A673 (cell line): ENCODE data around the gene EFHC2.

Source experiments
- CTCF ChIP-seq: fragments of 300-800, 200-600 bp; sonication (generic); conservative IDR thresholded peaks from 2 replicates; pipeline ENCODE4 v1.5.1; 2017; ENCODE audit warnings: low read depth, mild to moderate bottlenecking, antibody characterized with exemption, low read length, moderate library complexity, mixed read lengths
- EZH2 ChIP-seq: fragments of 200-600 bp; sonication (generic); IDR thresholded peaks from 2 replicates; pipeline ENCODE4 v1.6.1; 2017; ENCODE audit warnings: borderline replicate concordance, low read depth, mild to moderate bottlenecking, mixed read lengths, antibody characterized with exemption, low read length; ENCODE audit not compliant: poor library complexity, severe bottlenecking

GRCh38 chrX:44314259-44314734, 29.2 kb downstream of the EFHC2 start:
- no peak for TF ChIP-seq CTCF
- no peak for TF ChIP-seq EZH2
